HG03460 (cell line): Measurements from ENCODE around the gene KDM4B.

ENCODE experiments used
- ATAC-seq: cut with Tn5 transposase; IDR thresholded peaks from one replicate; pipeline ENCODE4 v1.9.1; 2021; ENCODE audit not compliant: unreplicated experiment

KDM4B gene

DNA sequence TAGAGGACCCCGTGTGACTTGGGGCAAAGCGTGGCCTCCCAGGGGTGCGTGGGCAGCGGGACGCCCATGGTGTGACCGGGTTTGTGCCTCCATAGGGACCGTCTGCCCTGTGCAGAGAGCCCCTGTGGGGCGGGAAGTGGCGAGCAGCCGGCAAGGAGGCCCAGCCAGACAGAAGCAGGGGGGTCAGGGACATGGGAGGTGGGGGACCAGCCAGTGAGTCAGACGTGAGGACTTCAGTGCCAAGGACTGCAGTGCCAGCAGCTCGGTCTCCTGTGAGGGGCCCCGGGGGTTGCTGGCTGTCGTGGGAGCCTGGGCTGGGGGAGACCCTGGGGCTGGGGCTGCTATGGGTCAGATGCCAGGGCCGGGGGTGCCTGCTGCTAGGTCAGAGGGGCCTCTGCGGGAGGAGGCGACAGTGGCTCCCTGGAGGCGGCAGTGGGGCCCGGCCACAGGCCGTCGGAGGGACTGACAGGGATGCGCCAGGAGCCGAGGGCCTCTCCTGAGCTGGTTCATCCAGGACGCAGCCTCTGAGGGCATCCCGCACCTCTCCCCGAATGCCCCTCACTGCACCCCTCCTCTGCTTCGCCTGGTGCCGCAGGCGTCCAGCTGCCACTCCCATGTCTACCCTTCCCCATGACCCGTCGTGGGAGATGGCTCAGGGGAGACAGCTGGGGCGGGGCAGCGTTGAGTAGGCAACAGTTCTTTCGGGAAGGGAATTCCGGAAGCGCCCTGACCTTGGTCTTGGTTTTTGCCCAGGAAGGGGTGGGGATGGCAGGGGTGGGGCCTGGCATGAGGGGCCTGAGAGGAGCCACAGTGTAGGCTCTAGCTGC is 80.0 kb downstream of the KDM4B start:
- ATAC-seq: no peak

DNA sequence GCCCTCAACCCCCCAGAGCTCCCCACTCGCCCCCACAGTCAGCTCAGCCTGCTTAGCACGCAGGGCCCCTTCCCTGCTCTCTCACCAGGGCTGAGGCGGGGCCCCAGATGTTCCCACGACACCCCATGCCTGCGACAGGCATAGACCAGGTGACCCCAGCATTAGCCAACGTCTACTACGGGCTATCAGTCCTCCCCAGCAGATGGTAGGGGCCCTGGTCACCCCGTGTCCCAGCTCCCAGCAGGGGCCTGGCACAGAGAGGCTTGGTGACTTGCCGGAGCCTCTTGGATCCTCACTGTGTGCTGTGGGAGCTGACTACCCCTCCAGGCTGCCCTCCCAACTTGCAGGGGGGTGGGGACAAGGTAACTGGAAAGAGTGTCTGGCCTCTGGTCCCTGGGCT is 80.6 kb downstream of the KDM4B start:
- no peak for ATAC-seq

GRCh38 chr19:5050067-5050656 is 81.2 kb downstream of the KDM4B start:
- ATAC-seq: no peak

DNA sequence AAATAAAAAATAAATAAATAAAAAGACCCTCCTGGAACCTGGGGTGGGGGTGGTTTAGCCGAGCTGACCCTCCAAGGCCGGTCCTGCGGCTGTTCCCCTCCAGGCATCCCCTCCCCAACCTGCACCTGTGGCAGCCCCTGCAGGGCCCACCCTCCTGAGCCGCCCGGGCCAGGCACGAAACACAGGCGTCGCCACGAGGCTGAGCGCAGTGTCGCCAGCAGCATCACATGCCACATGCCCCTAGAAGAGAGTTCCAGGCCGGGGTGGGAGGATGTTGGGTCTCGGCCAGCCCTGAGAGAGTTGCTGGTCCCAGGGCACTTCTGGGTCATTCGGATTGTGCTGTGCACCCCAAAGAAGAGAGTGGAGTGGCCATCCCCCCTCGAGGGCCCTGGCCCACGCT is 82.0 kb downstream of the KDM4B start:
- ATAC-seq: no peak

- ATAC-seq: no peak
Observed at GRCh38 chr19:5051619-5052018, 82.7 kb downstream of the KDM4B start.

- no peak for ATAC-seq
Observed at GRCh38 chr19:5052515-5052914, 83.6 kb downstream of the KDM4B start.

DNA sequence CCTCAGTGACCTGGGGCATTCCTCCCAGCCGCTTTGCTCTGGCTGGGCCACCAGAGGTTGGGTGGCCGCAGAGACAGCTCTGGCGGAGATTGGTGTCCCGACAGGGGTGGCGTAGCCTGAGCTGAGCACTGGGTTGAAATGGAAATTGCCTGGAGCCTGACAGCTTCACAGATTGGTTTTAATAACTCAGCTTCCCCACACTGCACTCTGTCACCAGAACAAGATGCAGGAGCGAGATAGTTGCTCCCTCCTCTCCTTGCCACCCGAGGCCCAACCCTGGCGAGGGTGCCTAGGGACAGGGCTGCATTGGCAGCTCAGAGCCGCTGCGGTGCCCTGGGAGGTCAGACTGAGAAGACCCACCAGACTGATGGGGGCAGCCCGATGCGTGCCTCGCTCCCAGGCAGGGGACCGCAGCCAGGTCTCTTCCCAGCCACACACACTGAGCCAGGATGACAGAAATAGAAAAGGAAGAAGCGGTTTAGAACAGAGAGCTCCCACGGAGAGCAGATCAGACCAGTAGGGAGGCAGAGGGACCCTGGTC is 84.1 kb downstream of the KDM4B start:
- ATAC-seq: no peak

GRCh38 chr19:5053661-5054060 is 84.7 kb downstream of the KDM4B start:
- no peak for ATAC-seq

DNA sequence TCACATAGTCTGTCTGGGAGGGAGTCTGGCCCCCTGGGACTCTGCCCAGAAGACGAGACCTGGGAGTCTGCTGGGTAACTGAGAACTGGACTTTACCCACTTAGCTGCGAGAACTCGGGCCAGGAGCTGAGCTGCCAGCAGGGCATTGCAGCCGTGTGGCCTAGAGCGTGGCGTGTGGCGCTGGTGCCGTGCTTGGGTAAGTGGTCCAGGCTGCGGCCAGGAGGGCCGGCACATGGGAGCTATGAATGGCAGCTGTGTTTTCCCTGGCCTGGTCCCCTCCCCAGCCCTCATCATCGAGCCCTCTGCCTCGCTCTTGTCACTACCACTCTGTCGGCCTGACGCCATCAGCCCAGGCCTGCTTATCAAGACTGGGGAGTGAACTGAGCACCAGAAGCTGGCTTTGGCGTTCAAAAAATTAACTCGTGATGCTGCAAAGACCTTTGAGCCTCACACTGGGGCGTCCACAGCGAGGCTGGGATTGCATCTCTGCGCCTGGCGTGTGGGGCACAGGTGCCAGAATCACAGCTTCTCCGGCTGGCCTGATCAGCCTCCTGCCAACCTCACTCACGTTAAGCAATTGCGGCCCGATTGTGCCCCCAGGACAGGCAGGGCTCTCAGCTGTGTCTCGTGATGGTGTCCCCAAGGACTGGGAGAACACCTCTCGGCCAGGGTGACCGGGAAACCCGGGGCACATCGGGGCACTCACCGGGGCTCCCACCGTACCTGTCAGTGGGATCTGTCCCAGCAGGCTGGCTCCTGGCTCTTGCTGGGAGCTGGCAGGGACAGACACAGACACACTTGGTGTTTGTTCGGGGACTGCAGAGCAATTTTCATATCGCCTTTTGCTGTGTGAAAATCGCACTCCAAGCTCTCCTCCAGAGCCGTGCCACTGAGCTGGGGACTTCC is 85.9 kb downstream of the KDM4B start:
- no peak for ATAC-seq

DNA sequence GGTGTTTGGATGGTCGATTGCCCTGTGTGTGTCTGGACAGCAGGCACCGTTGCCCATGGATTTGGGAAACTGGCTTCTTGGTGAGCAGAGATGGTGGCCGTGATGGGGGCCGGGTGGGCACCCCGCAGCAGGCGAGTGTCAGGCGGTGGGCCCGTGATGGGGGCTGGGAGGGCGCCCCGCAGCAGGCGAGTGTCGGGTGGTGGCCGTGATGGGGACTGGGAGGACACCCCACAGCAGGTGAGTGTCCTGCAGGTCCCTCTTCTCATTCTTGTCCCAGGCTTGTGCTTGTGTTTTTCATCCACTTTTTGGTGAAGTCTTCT is 86.5 kb downstream of the KDM4B start:
- no peak for ATAC-seq

GRCh38 chr19:5057860-5058259 is 88.9 kb downstream of the KDM4B start:
- no peak for ATAC-seq

DNA sequence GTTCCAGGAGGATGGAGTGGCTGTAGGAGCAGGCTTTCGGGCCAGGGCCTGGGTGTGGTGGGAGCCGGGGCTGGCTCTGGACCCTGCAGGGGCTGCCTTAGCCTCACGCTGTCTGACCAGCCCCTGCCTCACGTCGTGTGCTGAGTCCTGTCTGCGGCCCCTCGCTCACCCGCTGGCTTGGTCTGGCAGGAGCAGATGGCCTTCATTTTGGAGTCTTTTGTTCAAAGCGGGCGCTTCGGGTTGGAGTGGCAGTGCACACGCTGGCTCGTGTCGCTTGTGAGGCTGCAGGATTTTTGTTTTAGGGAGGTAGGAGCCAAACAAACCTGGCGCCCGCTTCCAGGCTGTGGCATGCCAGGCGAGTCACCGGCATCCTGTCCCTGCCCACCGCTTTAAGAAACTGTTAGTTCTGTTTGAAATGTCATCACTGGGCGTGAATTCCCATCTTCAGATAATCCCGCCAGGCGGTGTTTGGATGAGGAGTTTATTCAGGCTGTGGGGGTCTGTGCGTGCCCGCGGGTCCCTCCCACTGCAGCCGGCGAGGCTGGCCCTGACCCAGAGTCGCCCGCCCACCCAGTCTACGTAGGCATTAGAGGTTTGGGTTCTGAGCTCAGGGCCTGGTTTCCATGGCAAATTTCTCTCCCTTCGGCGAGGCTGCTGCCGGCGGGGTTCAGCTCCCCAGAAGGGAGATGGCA is 89.8 kb downstream of the KDM4B start:
- ATAC-seq: no peak

DNA sequence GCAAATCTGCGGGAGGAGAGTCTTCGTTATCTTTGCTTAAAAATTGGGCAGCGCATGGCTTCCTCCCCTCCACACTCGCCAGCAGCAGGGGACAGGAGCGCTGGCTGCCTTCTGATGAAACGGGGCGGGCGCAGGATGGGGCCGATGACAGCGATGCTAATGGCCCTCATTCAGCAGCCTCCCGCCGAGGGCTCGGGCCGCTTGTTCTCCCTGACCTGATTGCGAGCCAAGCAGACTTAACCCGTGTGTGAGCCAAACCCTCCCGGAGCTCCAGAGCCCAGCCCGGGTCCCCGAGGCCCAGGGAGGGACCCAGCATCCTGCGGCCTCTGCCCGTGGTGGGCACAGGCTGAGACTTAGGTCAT is 90.3 kb downstream of the KDM4B start:
- no peak for ATAC-seq

GRCh38 chr19:5059793-5060192 is 90.9 kb downstream of the KDM4B start:
- no peak for ATAC-seq

GRCh38 chr19:5062195-5062594 is 93.3 kb downstream of the KDM4B start:
- ATAC-seq: no peak

DNA sequence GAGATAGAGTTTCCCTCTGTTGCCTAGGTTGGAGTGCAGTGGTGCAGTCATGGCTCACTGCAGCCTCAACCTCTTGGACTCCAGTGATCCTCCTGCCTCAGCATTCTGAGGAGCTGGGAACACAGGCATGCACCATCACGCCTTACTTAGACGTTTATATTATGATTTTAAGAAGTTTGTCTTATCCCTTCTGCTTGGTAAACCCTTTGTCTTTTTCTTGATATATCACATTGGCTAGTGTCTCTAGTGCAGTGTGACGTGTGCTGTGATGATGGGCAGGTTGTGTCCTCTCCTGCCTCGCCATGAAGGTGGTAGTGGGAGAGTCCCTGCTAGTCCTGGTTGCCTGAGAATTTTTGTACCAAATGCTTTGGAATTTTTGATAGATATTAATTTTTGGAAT is 93.9 kb downstream of the KDM4B start:
- ATAC-seq: no peak

DNA sequence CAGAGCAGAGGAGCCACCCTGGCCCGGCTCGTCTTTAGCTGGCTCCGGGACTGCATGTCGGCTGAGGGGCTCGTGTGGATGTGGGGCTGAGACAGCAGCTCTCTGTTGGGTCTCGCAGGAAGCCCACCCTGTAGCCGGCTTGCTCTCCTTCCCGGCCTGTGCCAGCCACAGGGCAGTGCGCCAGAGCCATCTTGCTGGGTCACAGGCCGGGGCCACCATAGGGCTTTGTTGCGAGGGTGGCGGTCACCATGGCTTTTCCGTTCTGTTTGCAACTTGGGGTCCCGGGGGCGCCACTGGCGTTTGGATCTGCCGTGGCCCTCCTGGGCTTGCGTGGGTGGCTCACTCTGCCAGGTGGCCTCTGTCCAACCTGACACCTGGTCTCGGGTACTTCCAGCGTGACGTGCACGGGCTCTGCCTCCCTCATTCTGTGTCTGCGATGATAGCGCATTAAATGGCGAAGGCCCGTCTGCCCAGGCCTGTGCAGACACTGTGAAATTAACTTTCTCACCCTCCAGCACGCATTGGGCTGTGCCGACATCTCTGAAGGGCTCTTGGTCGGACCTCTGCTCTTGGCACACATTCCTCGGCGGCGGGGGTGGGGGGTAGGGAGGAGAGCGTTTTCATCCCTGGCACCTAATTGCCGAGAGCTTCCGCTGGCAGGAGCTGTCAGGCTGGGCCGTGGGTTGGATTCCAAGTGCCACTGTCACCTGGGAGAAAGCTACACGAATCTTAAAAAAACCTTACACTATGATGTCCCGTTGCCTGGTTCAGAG is 95.1 kb downstream of the KDM4B start:
- no peak for ATAC-seq

DNA sequence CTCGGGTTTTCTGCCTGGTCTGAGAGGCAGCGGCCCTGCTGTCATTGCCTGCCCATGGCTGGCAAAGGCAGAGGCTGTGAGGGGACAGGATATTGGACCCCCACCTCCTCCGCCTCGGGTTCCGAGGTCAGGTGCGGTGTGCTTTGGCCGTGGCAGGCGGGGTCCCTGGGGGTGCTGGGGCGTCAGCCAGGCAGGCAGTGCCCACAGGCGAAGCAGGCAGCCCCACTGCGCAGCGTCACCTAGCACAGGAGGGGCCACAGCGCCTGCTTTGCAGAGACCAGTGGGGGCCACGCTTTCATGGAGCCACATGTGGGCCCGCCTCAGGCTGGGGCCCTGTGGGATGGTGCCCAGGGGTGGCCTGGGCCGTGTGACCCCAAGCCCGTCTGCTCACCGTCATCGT is 96.0 kb downstream of the KDM4B start:
- ATAC-seq: no peak

- no peak for ATAC-seq
Observed at GRCh38 chr19:5065663-5066093, 96.8 kb downstream of the KDM4B start.

- no peak for ATAC-seq
Observed at GRCh38 chr19:5066768-5067167, 97.9 kb downstream of the KDM4B start.
